CD14-positive monocyte (primary cell): ENCODE data around the gene NKG7. TPM values are rescaled to one million over a fixed set of nuclear protein-coding genes. Genes with fewer than 3 reads are reported as not detected.

Experiments
- DNase-seq, 3 donors: peaks; one replicate each; pipeline ENCODE4 v3.0.0-alpha.2; 2011 to 2022
- H2AFZ ChIP-seq: 2 replicates; pipeline ENCODE4 v1.6.0; 2012; ENCODE audit warnings: mild to moderate bottlenecking, low read depth, low read length, inconsistent platforms; ENCODE audit not compliant: insufficient read depth, poor library complexity, severe bottlenecking
- H3K27ac ChIP-seq, 2 donors: 1 replicate in 1 of 2; 2 replicates in 1 of 2; pipeline ENCODE4 v1.5.1; 2012 to 2013; ENCODE audit warnings: low read length in 2 of 2, control low read depth in 1 of 2, inconsistent platforms in 1 of 2, low read depth in 1 of 2, mild to moderate bottlenecking in 1 of 2
- H3K27me3 ChIP-seq, 2 donors: one replicate each; pipeline versions ENCODE4 v1.6.0 to v1.6.1; 2011 to 2013; ENCODE audit warnings: low read length in 2 of 2; ENCODE audit not compliant: control insufficient read depth in 2 of 2, insufficient read depth in 2 of 2
- H3K36me3 ChIP-seq, 2 donors: replicated peaks in 1 of 2; 1 replicate in 1 of 2; 2 replicates in 1 of 2; pipeline versions ENCODE4 v1.5.1 to v1.6.1; 2012 to 2013; ENCODE audit warnings: low read length in 2 of 2, control low read depth in 1 of 2, inconsistent platforms in 1 of 2, mild to moderate bottlenecking in 1 of 2; ENCODE audit not compliant: insufficient read depth in 2 of 2, control insufficient read depth in 1 of 2
- H3K4me1 ChIP-seq, 2 donors: 1 replicate in 1 of 2; 2 replicates in 1 of 2; pipeline versions ENCODE4 v1.5.1 to v1.6.1; 2012 to 2013; ENCODE audit warnings: low read length in 2 of 2, control low read depth in 1 of 2, inconsistent platforms in 1 of 2, mild to moderate bottlenecking in 1 of 2, moderate library complexity in 1 of 2; ENCODE audit not compliant: insufficient read depth in 2 of 2, control insufficient read depth in 1 of 2
- H3K4me2 ChIP-seq: replicated peaks from 2 replicates; pipeline ENCODE3; 2012; ENCODE audit warnings: low read length, moderate library complexity, mild to moderate bottlenecking; ENCODE audit not compliant: poor library complexity, severe bottlenecking; ENCODE audit errors: extremely low read depth
- H3K4me3 ChIP-seq, 3 experiments: fragments of 200-600 bp in 1 of 3; sonication (generic) in 1 of 3; replicated peaks in 1 of 3; 1 replicate in 2 of 3; 2 replicates in 1 of 3; pipeline ENCODE4 v1.5.1; 2011 to 2013; ENCODE audit warnings: low read length in 3 of 3, mild to moderate bottlenecking in 3 of 3, control low read depth in 2 of 3, low read depth in 2 of 3, inconsistent platforms in 1 of 3, moderate library complexity in 1 of 3
- H3K79me2 ChIP-seq: 2 replicates; pipeline ENCODE4 v1.6.0; 2012; ENCODE audit warnings: mild to moderate bottlenecking, control low read depth, inconsistent platforms, low read length, moderate library complexity; ENCODE audit not compliant: insufficient read depth
- H3K9ac ChIP-seq: 2 replicates; pipeline ENCODE4 v1.6.0; 2017; ENCODE audit warnings: low read length, mild to moderate bottlenecking; ENCODE audit not compliant: insufficient read depth, poor library complexity, severe bottlenecking
- H3K9me3 ChIP-seq, 2 donors: replicated peaks in 1 of 2; 1 replicate in 1 of 2; 2 replicates in 1 of 2; pipeline versions ENCODE4 v1.5.1 to v1.6.1; 2012 to 2013; ENCODE audit warnings: low read length in 2 of 2, control low read depth in 1 of 2; ENCODE audit not compliant: control insufficient read depth in 1 of 2, insufficient read depth in 1 of 2
- H4K20me1 ChIP-seq: 2 replicates; pipeline ENCODE4 v1.6.0; 2012; ENCODE audit warnings: mild to moderate bottlenecking, low read length, control low read depth, moderate library complexity; ENCODE audit not compliant: insufficient read depth
- H3K27ac Mint-ChIP-seq, 7 donors: one replicate each; pipeline ENCODE4 v1.8.0; 2020; ENCODE audit warnings: mild to moderate bottlenecking in 7 of 7, mixed read lengths in 7 of 7, moderate library complexity in 6 of 7, inconsistent platforms in 2 of 7
- H3K27me3 Mint-ChIP-seq, 3 donors: one replicate each; pipeline ENCODE4 v1.8.0; 2021 to 2022; ENCODE audit warnings: low read depth in 3 of 3, mild to moderate bottlenecking in 3 of 3, mixed read lengths in 3 of 3, moderate library complexity in 3 of 3, inconsistent platforms in 1 of 3
- H3K36me3 Mint-ChIP-seq, 2 donors: one replicate each; pipeline ENCODE4 v1.8.0; 2020; ENCODE audit warnings: mixed read lengths in 2 of 2, inconsistent platforms in 1 of 2, mild to moderate bottlenecking in 1 of 2
- H3K4me1 Mint-ChIP-seq: one replicate; pipeline ENCODE4 v1.8.0; 2020; ENCODE audit warnings: mild to moderate bottlenecking, mixed read lengths
- H3K4me3 Mint-ChIP-seq, 2 donors: one replicate each; pipeline ENCODE4 v1.8.0; 2020; ENCODE audit warnings: mild to moderate bottlenecking in 2 of 2, mixed read lengths in 2 of 2, moderate library complexity in 1 of 2
- H3K9me3 Mint-ChIP-seq, 7 donors: one replicate each; pipeline ENCODE4 v1.8.0; 2020 to 2022; ENCODE audit warnings: mixed read lengths in 7 of 7, mild to moderate bottlenecking in 6 of 7, moderate library complexity in 6 of 7, inconsistent platforms in 2 of 7
- CTCF ChIP-seq: fragments of 200-600 bp; IDR thresholded peaks from one replicate; pipeline ENCODE4 v1.8.0; 2022; ENCODE audit warnings: antibody characterized with exemption, mild to moderate bottlenecking
- WGBS: methylation state at CpG from one replicate; pipeline ENCODE4 v1.1.5; 2013; ENCODE audit warnings: missing lambda C conversion rate; ENCODE audit not compliant: insufficient coverage; 5-methylcytosine and 5-hydroxymethylcytosine counted together
- intact Hi-C, 2 donors: fragments of 100-400 bp; cut with micrococcal nuclease; formaldehyde crosslinking; loops; one replicate each; pipeline versions ENCODE4 v1.15.0 to v1.15.1; 2023
- polyA plus RNA-seq, 3 donors: library from polyadenylated mRNA; depleted of rRNA in 1 of 3; unstranded in 2 of 3; stranded (reverse) in 1 of 3; fragments of 300-500 nt in 2 of 3; fragments of >200 nt in 1 of 3; fragmentation: Illumina TruSeq in 2 of 3; gene quantifications; 1 replicate in 2 of 3; 2 replicates in 1 of 3; pipeline ENCODE4 v1.2.3, GENCODE V29; 2012 to 2021

Gene NKG7
- polyA plus RNA-seq, 3 donors: 11.1 to 19.9 (median 16.4) TPM

- Mint-ChIP-seq H3K4me3 (no peak overlapping the region), H3K4me1 (peaks cover 43% of the 10 kb centered on the region), H3K27ac (peak overlapping the region in 5 of 7 donors; percentile 9 to 83 (median 61)), H3K9me3 (peaks cover 0 to 3% (median 0%) of the 10 kb centered on the region in 7 donors), H3K36me3 (no peaks in the 10 kb centered on the region), H3K27me3 (peaks cover 1 to 4% (median 2%) of the 10 kb centered on the region in 3 donors)
- intact Hi-C loops: loop anchor here in 1 of 2 donors (10.0 kb wide), 2 partner anchors 112 to 272 kb away; partner anchors contain the start of gene SIGLEC12
- WGBS: no CpG with 5 or more reads among the region's 1 CpG
- Histone ChIP-seq H3K4me3 (no peak overlapping the region), H3K27ac (no peak overlapping the region), H3K27me3 (no peaks in the 10 kb centered on the region), H3K9me3 (no peaks in the 10 kb centered on the region), H3K4me1 (peaks cover 35 to 40% of the 10 kb centered on the region in 2 donors), H4K20me1 (no peaks in the 10 kb centered on the region), H3K4me2 (no peak overlapping the region), H3K9ac (no peak overlapping the region), H2AFZ (no peak overlapping the region), H3K79me2 (peaks cover 8% of the 10 kb centered on the region), H3K36me3 (no peaks in the 10 kb centered on the region)
- TF ChIP-seq CTCF: no peak
- DNase-seq: peak; percentile 21 to 71 (median 37)
Measured at GRCh38 chr19:51392701-51393100, 20.2 kb upstream of the NKG7 start.

GRCh38 chr19:51391073-51391611 is 18.7 kb upstream of the NKG7 start:
- TF ChIP-seq CTCF: no peak
- intact Hi-C loops: loop anchor here in 1 of 2 donors (10.0 kb wide), 2 partner anchors 114 to 274 kb away; partner anchors contain the start of gene SIGLEC12
- Mint-ChIP-seq H3K27ac (peak overlapping the region in 6 of 7 donors; percentile 35 to 93 (median 88)), H3K27me3 (peaks cover 1 to 4% (median 3%) of the 10 kb centered on the region in 3 donors), H3K36me3 (no peaks in the 10 kb centered on the region), H3K9me3 (peaks cover 0 to 3% (median 0%) of the 10 kb centered on the region in 7 donors), H3K4me3 (peak overlapping the region; percentile 73 to 80), H3K4me1 (peaks cover 42% of the 10 kb centered on the region)
- H3K27me3 ChIP-seq: no peaks in the 10 kb centered on the region
- H3K4me1 ChIP-seq: peaks cover 35 to 37% of the 10 kb centered on the region in 2 donors
- 13% methylated on average over 3 of the region's 8 CpGs for WGBS
- H3K4me2 ChIP-seq: peak overlapping the region; percentile 71
- no peaks in the 10 kb centered on the region for H3K36me3 ChIP-seq
- peak overlapping the region in 2 of 3 experiments; percentile 30 to 69 for H3K4me3 ChIP-seq
- peak overlapping the region; percentile 61 for H3K9ac ChIP-seq
- DNase-seq: no peak
- peak overlapping the region; percentile 49 to 74 for H3K27ac ChIP-seq
- H2AFZ ChIP-seq: peak overlapping the region; percentile 85
- H3K79me2 ChIP-seq: no peaks in the 10 kb centered on the region
- H4K20me1 ChIP-seq: no peaks in the 10 kb centered on the region
- H3K9me3 ChIP-seq: no peaks in the 10 kb centered on the region
